Small intestine (tissue), 7 donors: ENCODE results near the gene HIVEP2. TPM values are rescaled to one million over a fixed set of nuclear protein-coding genes. Genes with fewer than 3 reads are reported as not detected.

Experiments used
- DNase-seq, 2 donors: peaks; one replicate each; pipeline versions ENCODE4 v3.0.0 to v3.0.0-alpha.2; 2013
- FAIRE-seq: peaks from 2 replicates; lab custom pipeline; 2012; peaks lifted over from hg19 to GRCh38; lab: Jason Lieb, UNC
- H3K27ac ChIP-seq, 3 donors: one replicate each; pipeline ENCODE4 v1.5.1; 2013; ENCODE audit warnings: low read length in 2 of 3, mild to moderate bottlenecking in 2 of 3, control low read depth in 1 of 3, inconsistent platforms in 1 of 3, low read depth in 1 of 3, moderate library complexity in 1 of 3
- H3K27me3 ChIP-seq, 3 donors: one replicate each; pipeline ENCODE4 v1.6.1; 2013; ENCODE audit warnings: low read length in 3 of 3, inconsistent platforms in 1 of 3; ENCODE audit not compliant: control insufficient read depth in 3 of 3, insufficient read depth in 3 of 3
- H3K36me3 ChIP-seq, 3 donors: one replicate each; pipeline ENCODE4 v1.6.1; 2013; ENCODE audit warnings: low read length in 3 of 3, inconsistent platforms in 1 of 3, low read depth in 1 of 3, mild to moderate bottlenecking in 1 of 3, moderate library complexity in 1 of 3; ENCODE audit not compliant: control insufficient read depth in 3 of 3, insufficient read depth in 2 of 3
- H3K4me1 ChIP-seq, 3 donors: one replicate each; pipeline ENCODE4 v1.6.1; 2013; ENCODE audit warnings: low read length in 2 of 3, inconsistent platforms in 1 of 3, low read depth in 1 of 3, mild to moderate bottlenecking in 1 of 3, moderate library complexity in 1 of 3; ENCODE audit not compliant: control insufficient read depth in 3 of 3, insufficient read depth in 2 of 3
- H3K4me3 ChIP-seq, 3 donors: one replicate each; pipeline ENCODE4 v1.5.1; 2013; ENCODE audit warnings: low read length in 3 of 3, control low read depth in 1 of 3, inconsistent platforms in 1 of 3, low read depth in 1 of 3, mild to moderate bottlenecking in 1 of 3, moderate library complexity in 1 of 3
- H3K9me3 ChIP-seq, 2 donors: one replicate each; pipeline ENCODE4 v1.6.1; 2013; ENCODE audit warnings: low read depth in 1 of 2, low read length in 1 of 2; ENCODE audit not compliant: control insufficient read depth in 2 of 2, insufficient read depth in 1 of 2
- WGBS, 3 donors: extraction: QIAGEN DNeasy Blood & Tissue Kit; methylation state at CpG; one replicate each; pipeline ENCODE4 v1.1.7; 2013; 5-methylcytosine and 5-hydroxymethylcytosine counted together
- polyA plus RNA-seq, 4 donors: library from polyadenylated mRNA; stranded (reverse) in 3 of 4; unstranded in 1 of 4; fragments of 200-250 nt in 3 of 4; fragments of 120-200 nt in 1 of 4; gene quantifications; one replicate each; pipeline versions ENCODE4 v1.2.1 to v1.2.3, GENCODE V29; 2013
- donor health status: healthy with polysubstance abuse.
- donor health status: control.
- donor health status: control.
- donor health status: Bipolar disorder and iron deficiency.
- donor health status: healthy.

Gene HIVEP2
- polyA plus RNA-seq, 4 donors: 1.9 to 7.1 (median 3.1) TPM

GRCh38 chr6:142796571-142796970, 148.4 kb downstream of the HIVEP2 start:
- Histone ChIP-seq H3K27ac (no peak overlapping the region), H3K4me3 (no peak overlapping the region), H3K4me1 (peaks cover 0 to 2% (median 0%) of the 10 kb centered on the region in 3 donors), H3K36me3 (no peaks in the 10 kb centered on the region), H3K9me3 (no peaks in the 10 kb centered on the region), H3K27me3 (no peaks in the 10 kb centered on the region)
- no peak for DNase-seq
- WGBS, 3 donors: 91 to 94% (median 93%) methylated on average over 5 of the region's 5 CpGs
- no peak for FAIRE-seq

- DNase-seq (no peak), FAIRE-seq (no peak)
- H3K4me1 ChIP-seq: peaks cover 0 to 2% (median 0%) of the 10 kb centered on the region in 3 donors
- H3K27ac ChIP-seq: no peak overlapping the region
- no peak overlapping the region for H3K4me3 ChIP-seq
- no peaks in the 10 kb centered on the region for H3K9me3 ChIP-seq
- WGBS, 3 donors: 86 to 91% (median 87%) methylated on average over 4 of the region's 4 CpGs
- no peaks in the 10 kb centered on the region for H3K36me3 ChIP-seq
- H3K27me3 ChIP-seq: no peaks in the 10 kb centered on the region
Measured at GRCh38 chr6:142796024-142796423, 149.0 kb downstream of the HIVEP2 start.

- H3K4me3 ChIP-seq: no peak overlapping the region
- 67 to 94% (median 82%) methylated on average over 3 of the region's 3 CpGs for WGBS, 3 donors
- H3K9me3 ChIP-seq: no peaks in the 10 kb centered on the region
- no peak overlapping the region for H3K27ac ChIP-seq
- DNase-seq (no peak), FAIRE-seq (no peak)
- no peaks in the 10 kb centered on the region for H3K36me3 ChIP-seq
- peaks cover 0 to 2% (median 0%) of the 10 kb centered on the region in 3 donors for H3K4me1 ChIP-seq
- H3K27me3 ChIP-seq: no peaks in the 10 kb centered on the region
Measured at GRCh38 chr6:142794424-142794823, 150.6 kb downstream of the HIVEP2 start.

- Histone ChIP-seq H3K27ac (no peak overlapping the region), H3K4me1 (no peaks in the 10 kb centered on the region), H3K27me3 (no peaks in the 10 kb centered on the region), H3K4me3 (no peak overlapping the region), H3K9me3 (no peaks in the 10 kb centered on the region), H3K36me3 (peaks cover 0 to 2% (median 0%) of the 10 kb centered on the region in 3 donors)
- no peak for DNase-seq
- WGBS, 3 donors: 85 to 90% (median 86%) methylated on average over 1 of the region's 1 CpG
- no peak for FAIRE-seq
Measured at GRCh38 chr6:142790257-142790656, 154.7 kb downstream of the HIVEP2 start.

- no peaks in the 10 kb centered on the region for H3K27me3 ChIP-seq
- DNase-seq: no peak
- WGBS, 3 donors: 96 to 99% (median 96%) methylated on average over 2 of the region's 2 CpGs
- no peak overlapping the region for H3K27ac ChIP-seq
- no peaks in the 10 kb centered on the region for H3K9me3 ChIP-seq
- no peak for FAIRE-seq
- peaks cover 0 to 2% (median 0%) of the 10 kb centered on the region in 3 donors for H3K36me3 ChIP-seq
- no peaks in the 10 kb centered on the region for H3K4me1 ChIP-seq
- H3K4me3 ChIP-seq: no peak overlapping the region
Measured at GRCh38 chr6:142787422-142787821, 157.6 kb downstream of the HIVEP2 start.

GRCh38 chr6:142786476-142786875, 158.5 kb downstream of the HIVEP2 start:
- Histone ChIP-seq H3K27me3 (no peaks in the 10 kb centered on the region), H3K27ac (no peak overlapping the region), H3K4me3 (no peak overlapping the region), H3K36me3 (peaks cover 0 to 2% (median 0%) of the 10 kb centered on the region in 3 donors), H3K9me3 (no peaks in the 10 kb centered on the region), H3K4me1 (no peaks in the 10 kb centered on the region)
- DNase-seq (no peak), FAIRE-seq (no peak)

- DNase-seq (no peak), FAIRE-seq (no peak)
- Histone ChIP-seq H3K9me3 (no peaks in the 10 kb centered on the region), H3K4me3 (no peak overlapping the region), H3K36me3 (peaks cover 0 to 2% (median under 1%) of the 10 kb centered on the region in 3 donors), H3K4me1 (no peaks in the 10 kb centered on the region), H3K27me3 (no peaks in the 10 kb centered on the region), H3K27ac (no peak overlapping the region)
- WGBS, 3 donors: 69 to 83% (median 73%) methylated on average over 3 of the region's 3 CpGs
Measured at GRCh38 chr6:142784344-142784743, 160.6 kb downstream of the HIVEP2 start.

- no peak for DNase-seq
- Histone ChIP-seq H3K4me1 (no peaks in the 10 kb centered on the region), H3K27me3 (no peaks in the 10 kb centered on the region), H3K4me3 (no peak overlapping the region), H3K9me3 (no peaks in the 10 kb centered on the region), H3K36me3 (peaks cover 0 to 3% (median 2%) of the 10 kb centered on the region in 3 donors), H3K27ac (no peak overlapping the region)
- no peak for FAIRE-seq
- 94 to 97% (median 95%) methylated on average over 2 of the region's 2 CpGs for WGBS, 3 donors
Measured at GRCh38 chr6:142783499-142783898, 161.5 kb downstream of the HIVEP2 start.

GRCh38 chr6:142781129-142781528, 163.8 kb downstream of the HIVEP2 start:
- H3K36me3 ChIP-seq: peaks cover 0 to 3% (median 2%) of the 10 kb centered on the region in 3 donors
- WGBS, 3 donors: 81 to 95% (median 90%) methylated on average over 3 of the region's 3 CpGs

More at GRCh38 chr6:142781129-142781528, 163.8 kb downstream of the HIVEP2 start:
- DNase-seq (no peak), FAIRE-seq (no peak)
- H3K4me3 ChIP-seq: no peak overlapping the region
- H3K9me3 ChIP-seq: no peaks in the 10 kb centered on the region
- H3K4me1 ChIP-seq: no peaks in the 10 kb centered on the region
- no peaks in the 10 kb centered on the region for H3K27me3 ChIP-seq
- H3K27ac ChIP-seq: no peak overlapping the region
